K562 (cell line): Measurements from ENCODE around the gene NHSL2. TPM values are rescaled to one million over a fixed set of nuclear protein-coding genes. Genes with fewer than 3 reads are reported as not detected.

Source experiments
- ATAC-seq: fragments of 200-7000 bp; cut with Tn5 transposase; 3 replicates; pipeline ENCODE4 v1.9.1; 2020; ENCODE audit warnings: moderate library complexity
- BruUV-seq: library from RNA; stranded (reverse); fragments of 400-500 nt; replicated peaks from 2 replicates; lab custom pipeline; 2021; lab: Mats Ljungman, UMichigan
- CTCF ChIA-PET: fragments of 300-600 bp; formaldehyde crosslinking; extraction: SDS; loops from one replicate; lab custom pipeline; 2021; ENCODE audit warnings: low intra/inter-chr PET ratio; lab: Yijun Ruan, JAX
- POLR2A ChIA-PET: fragments of 300-600, 350-650 bp; sonication (Branson Sonifier 250); formaldehyde crosslinking; extraction: SDS; loops from one replicate; lab custom pipeline; 2021; ENCODE audit warnings: antibody characterized with exemption, inconsistent platforms; lab: Yijun Ruan, JAX
- DNase-seq, 4 experiments: peaks; one replicate each; pipeline versions ENCODE4 v3.0.0 to v3.0.0-alpha.2; 2011 to 2018; ENCODE audit warnings: low spot score in 3 of 4, mixed read lengths in 3 of 4; ENCODE audit errors: extremely low read depth in 1 of 4
- FAIRE-seq: peaks from 2 replicates; lab custom pipeline; 2011; peaks lifted over from hg19 to GRCh38; lab: Jason Lieb, UNC
- H2AFZ ChIP-seq: 2 replicates; pipeline ENCODE4 v1.6.0; 2011; ENCODE audit warnings: low read depth, low read length, control low read depth, inconsistent platforms
- H3K27ac ChIP-seq: fragments of 200-600 bp; 3 replicates; pipeline ENCODE4 v1.8.0; 2011; ENCODE audit warnings: low read depth, mild to moderate bottlenecking, control low read depth, inconsistent platforms, low read length, moderate library complexity, mixed read lengths; ENCODE audit errors: extremely low read depth
- H3K27me3 ChIP-seq, 2 experiments: fragments of 300-600 bp in 1 of 2; 2 replicates in 1 of 2; 3 replicates in 1 of 2; pipeline versions ENCODE4 v1.6.0 to v1.8.0; 2011; ENCODE audit warnings: inconsistent platforms in 2 of 2, low read length in 2 of 2, mild to moderate bottlenecking in 1 of 2, mixed read lengths in 1 of 2, moderate library complexity in 1 of 2; ENCODE audit not compliant: control insufficient read depth in 2 of 2, insufficient read depth in 2 of 2
- H3K36me3 ChIP-seq: fragments of 300-600 bp; 3 replicates; pipeline ENCODE4 v1.8.0; 2011; ENCODE audit warnings: mild to moderate bottlenecking, low read length, inconsistent platforms; ENCODE audit not compliant: control insufficient read depth, insufficient read depth
- H3K4me1 ChIP-seq, 2 experiments: fragments of 200-600 bp in 1 of 2; replicated peaks in 1 of 2; 2 replicates in 1 of 2; 3 replicates in 1 of 2; pipeline versions ENCODE4 v1.5.1 to v1.8.0; 2011; ENCODE audit warnings: inconsistent platforms in 2 of 2, low read length in 2 of 2, mild to moderate bottlenecking in 1 of 2, mixed read lengths in 1 of 2, moderate library complexity in 1 of 2; ENCODE audit not compliant: control insufficient read depth in 2 of 2, insufficient read depth in 2 of 2
- H3K4me2 ChIP-seq: 2 replicates; pipeline ENCODE4 v1.6.1; 2011; ENCODE audit warnings: low read length, control low read depth, inconsistent platforms, mixed read lengths; ENCODE audit not compliant: insufficient read depth
- H3K4me3 ChIP-seq: fragments of 200-600 bp; sonication (generic), shearing (Covaris generic); 2 replicates; pipeline ENCODE4 v1.5.1; 2016; ENCODE audit warnings: control low read depth, inconsistent platforms
- H3K79me2 ChIP-seq: fragments of 200-600 bp; 3 replicates; pipeline ENCODE4 v1.8.0; 2011; ENCODE audit warnings: low read length, inconsistent platforms; ENCODE audit not compliant: control insufficient read depth, insufficient read depth
- H3K9ac ChIP-seq, 2 experiments: 2 replicates each; pipeline versions ENCODE4 v1.6.0 to v1.6.1; 2011; ENCODE audit warnings: low read depth in 2 of 2, low read length in 2 of 2, control low read depth in 1 of 2, inconsistent platforms in 1 of 2, mild to moderate bottlenecking in 1 of 2, mixed read lengths in 1 of 2; ENCODE audit not compliant: insufficient read depth in 1 of 2
- H3K9me1 ChIP-seq: one replicate; pipeline ENCODE4 v1.6.0; 2011; ENCODE audit warnings: inconsistent platforms, mild to moderate bottlenecking, low read length, moderate library complexity; ENCODE audit not compliant: control insufficient read depth, insufficient read depth
- H3K9me3 ChIP-seq: replicated peaks from 2 replicates; pipeline ENCODE4 v1.5.1; 2011; ENCODE audit warnings: low read depth, low read length, inconsistent platforms; ENCODE audit not compliant: control insufficient read depth, insufficient read depth
- H4K20me1 ChIP-seq: replicated peaks from 2 replicates; pipeline ENCODE4 v1.6.1; 2011; ENCODE audit warnings: low read length, inconsistent platforms, mixed read lengths; ENCODE audit not compliant: control insufficient read depth, insufficient read depth
- KHSRP ChIP-seq: fragments of 450-650 bp; IDR thresholded peaks from 2 replicates; pipeline ENCODE4 v1.6.1; 2017
- KLF10 ChIP-seq: fragments of 250-450 bp; sonication (Bioruptor Pico); IDR thresholded peaks from 2 replicates; pipeline ENCODE4 v1.6.1; 2021; ENCODE audit warnings: matching md5 sums
- MAFF ChIP-seq: IDR thresholded peaks from 2 replicates; pipeline ENCODE4 v1.6.1; 2012; ENCODE audit warnings: low read length, improper control_type of control experiment
- NELFE ChIP-seq: IDR thresholded peaks from 2 replicates; pipeline ENCODE4 v1.6.1; 2011; ENCODE audit warnings: mild to moderate bottlenecking; ENCODE audit not compliant: insufficient read depth, insufficient read length
- POLR2H ChIP-seq: IDR thresholded peaks from 2 replicates; pipeline ENCODE4 v1.6.1; 2016; ENCODE audit warnings: missing genetic modification characterization, low read depth, mild to moderate bottlenecking, control low read depth, missing compliant biosample characterization, moderate library complexity
- REST ChIP-seq, 2 experiments: fragments of 450-650 bp; formaldehyde crosslinking in 1 of 2; IDR thresholded peaks; 2 replicates each; pipeline versions ENCODE4 v1.4.0 to v1.6.1; 2014 to 2020; ENCODE audit warnings: mild to moderate bottlenecking in 2 of 2, borderline replicate concordance in 1 of 2, low read depth in 1 of 2
- RREB1 ChIP-seq: fragments of 250-450 bp; sonication (Bioruptor Pico); IDR thresholded peaks from 2 replicates; pipeline ENCODE4 v1.4.0; 2020
- TCF7L2 ChIP-seq: fragments of 150-350 bp; IDR thresholded peaks from 2 replicates; pipeline ENCODE4 v1.6.1; 2016; ENCODE audit warnings: low read depth, mild to moderate bottlenecking, low read length, moderate library complexity
- XRCC4 ChIP-seq: IDR thresholded peaks from one replicate; pipeline ENCODE4 v1.6.1; 2011; ENCODE audit not compliant: insufficient read depth, insufficient read length; ENCODE audit errors: extremely low read depth
- ZNF253 ChIP-seq: fragments of 250-450 bp; sonication (Bioruptor Pico); conservative IDR thresholded peaks from 2 replicates; pipeline ENCODE4 v1.6.1; 2021; ENCODE audit warnings: mild to moderate bottlenecking
- WGBS: fragments of 100-300 bp; shearing (Covaris generic); methylation state at CpG from one replicate; pipeline ENCODE4 v1.1.6; 2016; ENCODE audit warnings: low coverage, mixed read lengths; ENCODE audit not compliant: insufficient coverage; ENCODE audit errors: missing lambda C conversion rate; 5-methylcytosine and 5-hydroxymethylcytosine counted together
- in situ Hi-C: fragments of 300-500 bp; cut with MboI; formaldehyde crosslinking; loops from 4 replicates; pipeline ENCODE4 v1.15.0; 2018; ENCODE audit warnings: inconsistent platforms, mixed read lengths
- intact Hi-C: fragments of 100-400 bp; cut with micrococcal nuclease; formaldehyde crosslinking; loops from 2 replicates; pipeline ENCODE4 v1.14.2; 2022
- polyA plus RNA-seq, 8 experiments: library from polyadenylated mRNA; depleted of rRNA in 4 of 8; stranded (reverse) in 5 of 8; unstranded in 3 of 8; fragments of >200 nt; fragmentation: Nextera tagmentation in 2 of 8; fragmentation: Illumina TruSeq in 1 of 8; extraction: Ambion mirVana in 2 of 8; extraction: Trizol in 1 of 8; gene quantifications; 2 replicates each; pipeline versions ENCODE4 v1.2.1 to v1.2.3, GENCODE V29; 2011 to 2014; ENCODE audit warnings: inconsistent platforms in 1 of 8, missing spikeins in 1 of 8
- total RNA-seq, 7 experiments: library from RNA; depleted of rRNA in 6 of 7; stranded (reverse); fragments of >200 nt in 6 of 7; fragmentation: Illumina TruSeq in 2 of 7; extraction: Trizol in 2 of 7; gene quantifications; 2 replicates each; pipeline versions ENCODE4 v1.2.1 to v1.2.3, GENCODE V29; 2011 to 2021; ENCODE audit warnings: low replicate concordance in 1 of 7

NHSL2 gene
- total and polyA plus RNA-seq, 9 of the 15 experiments (the other 6 are each of a cell fraction or from before 2014, with no cell fraction given): 0.02 TPM; not detected in 8

- Histone ChIP-seq H3K27ac (no peak overlapping the region), H3K4me1 (no peaks in the 10 kb centered on the region), H2AFZ (no peak overlapping the region), H3K79me2 (no peaks in the 10 kb centered on the region), H3K36me3 (no peaks in the 10 kb centered on the region), H3K9ac (no peak overlapping the region), H3K9me3 (no peaks in the 10 kb centered on the region), H4K20me1 (no peaks in the 10 kb centered on the region; the same call in 1 of the 2 replicates), H3K9me1 (no peaks in the 10 kb centered on the region), H3K27me3 (peaks cover 0 to 7% of the 10 kb centered on the region in 2 experiments; a peak in 2 of 5 replicates), H3K4me3 (no peak overlapping the region), H3K4me2 (no peak overlapping the region)
- FAIRE-seq: no peak
- no peak for DNase-seq
- ChIA-PET CTCF (no interaction called here), POLR2A (no interaction called here)
- in situ Hi-C loops (no loop called here), intact Hi-C loops (no loop called here)
- BruUV-seq: no TSS peak
- ATAC-seq: no peak
- 10% methylated on average over 2 of the region's 2 CpGs for whole genome bisulfite sequencing
- TF ChIP-seq KLF10 (CRISPR knock-in tag) (no peak), MAFF (no peak), POLR2H (tag) (no peak), XRCC4 (no peak), ZNF253 (CRISPR knock-in tag) (no peak), REST (IDR thresholded peaks at IDR 0.05; ENCODE audit: borderline replicate concordance) (no peak), REST (CRISPR knock-in tag; IDR thresholded peaks at IDR 0.05; ENCODE audit: low read depth) (no peak), NELFE (no peak), RREB1 (CRISPR knock-in tag) (no peak), KHSRP (no peak), TCF7L2 (no peak)
Measured at GRCh38 chrX:72095370-72095769, 184.7 kb downstream of the NHSL2 start.
